ENCODE results near the gene INHA. TPM values are rescaled to one million over a fixed set of nuclear protein-coding genes. Genes with fewer than 3 reads are reported as not detected.

INHA gene
- total RNA-seq, 1 donor from 2014 or later = 3.7 TPM

Small RNA genes within 50 kb of the gene (microRNA-seq; reads per million reads assigned to microRNA genes)
- gene MIR3132 = not detected

Other genes starting within 250 kb of the INHA start
- gene RESP18, start 239.6 kb upstream of the INHA start, total RNA-seq = not detected in 3 replicates
- 73.2 to 85.1 TPM (median 77.1 TPM) in 3 replicates for gene DNPEP, start 184.4 kb upstream of the INHA start, total RNA-seq
- 33.0 to 38.5 TPM (median 37.0 TPM) in 3 replicates for gene DES, start 153.9 kb upstream of the INHA start, total RNA-seq
- gene SPEG, start 137.5 kb upstream of the INHA start, total RNA-seq = 95.4 to 97.7 TPM (median 97.7 TPM) in 3 replicates
- 34.5 to 37.3 TPM (median 36.0 TPM) in 3 replicates for gene GMPPA, start 73.4 kb upstream of the INHA start, total RNA-seq
- gene ASIC4, start 57.8 kb upstream of the INHA start, total RNA-seq = 0.98 to 1.4 TPM (median 1.1 TPM) in 3 replicates
- gene CHPF, start 28.5 kb upstream of the INHA start, total RNA-seq = 78.1 to 81.0 TPM (median 78.5 TPM) in 3 replicates
- gene TMEM198, start 28.3 kb upstream of the INHA start, total RNA-seq = 3.6 to 4.0 TPM (median 3.7 TPM) in 3 replicates
- gene OBSL1, start 771 bp upstream of the INHA start, total RNA-seq = 307 to 319 TPM (median 316 TPM) in 3 replicates
- 39.8 to 47.7 TPM (median 41.0 TPM) in 3 replicates for gene STK11IP, start 25.5 kb downstream of the INHA start, total RNA-seq
- 23.6 to 25.7 TPM (median 25.7 TPM) in 3 replicates for gene SLC4A3, start 55.3 kb downstream of the INHA start, total RNA-seq

Measured in mesothelial cell of epicardium (in vitro differentiated cells).